Endothelial cell of umbilical vein (primary cell): ENCODE data around the gene PCDHGC3. TPM values are rescaled to one million over a fixed set of nuclear protein-coding genes. Genes with fewer than 3 reads are reported as not detected.

ENCODE experiments used
- BruUV-seq: library from RNA; stranded (reverse); fragments of 400-500 nt; replicated peaks from 2 replicates; lab custom pipeline; 2021; lab: Mats Ljungman, UMichigan
- CTCF ChIA-PET: fragments of 300-600, 350-600 bp; sonication (Branson Sonifier 250); formaldehyde crosslinking; loops from one replicate; lab custom pipeline; 2021; ENCODE audit warnings: antibody characterized with exemption, inconsistent platforms; lab: Charles Lee
- POLR2A ChIA-PET: fragments of 300-600, 350-600 bp; sonication (Branson Sonifier 250); formaldehyde crosslinking; loops from one replicate; lab custom pipeline; 2021; ENCODE audit warnings: antibody characterized with exemption, inconsistent platforms; lab: Charles Lee
- DNase-seq: peaks from one replicate; pipeline ENCODE4 v3.0.0-alpha.2; 2011; ENCODE audit warnings: low read depth, low spot score
- FAIRE-seq: peaks from 2 replicates; lab custom pipeline; 2011; peaks lifted over from hg19 to GRCh38; lab: Jason Lieb, UNC
- H2AFZ ChIP-seq: 2 replicates; pipeline ENCODE4 v1.6.0; 2012; ENCODE audit warnings: low read depth, low read length, control low read depth, inconsistent platforms
- H3K27ac ChIP-seq: 2 replicates; pipeline ENCODE4 v1.5.1; 2011; ENCODE audit warnings: low read depth, mild to moderate bottlenecking, control low read depth, low read length, moderate library complexity; ENCODE audit not compliant: insufficient read depth
- H3K27me3 ChIP-seq, 2 experiments: 2 replicates each; pipeline versions ENCODE4 v1.6.0 to v1.6.1; 2011; ENCODE audit warnings: low read length in 2 of 2, mixed read lengths in 1 of 2; ENCODE audit not compliant: control insufficient read depth in 2 of 2, insufficient read depth in 2 of 2
- H3K36me3 ChIP-seq, 2 experiments: 2 replicates in 1 of 2; 3 replicates in 1 of 2; pipeline ENCODE4 v1.5.1; 2011; ENCODE audit warnings: low read length in 2 of 2, mild to moderate bottlenecking in 1 of 2, moderate library complexity in 1 of 2; ENCODE audit not compliant: control insufficient read depth in 2 of 2, insufficient read depth in 2 of 2; ENCODE audit errors: extremely low read depth in 1 of 2
- H3K4me1 ChIP-seq: 3 replicates; pipeline ENCODE4 v1.5.1; 2011; ENCODE audit warnings: mild to moderate bottlenecking, low read length; ENCODE audit not compliant: control insufficient read depth, insufficient read depth; ENCODE audit errors: extremely low read depth
- H3K4me2 ChIP-seq: 2 replicates; pipeline ENCODE4 v1.6.1; 2011; ENCODE audit warnings: low read length, control low read depth, mixed read lengths; ENCODE audit not compliant: insufficient read depth
- H3K4me3 ChIP-seq, 3 experiments: fragments of 200-600 bp in 1 of 3; sonication (generic), shearing (Covaris generic) in 1 of 3; replicated peaks in 1 of 3; 2 replicates each; pipeline ENCODE4 v1.5.1; 2011 to 2016; ENCODE audit warnings: control low read depth in 3 of 3, low read length in 3 of 3, mild to moderate bottlenecking in 2 of 3, inconsistent platforms in 1 of 3, low read depth in 1 of 3, moderate library complexity in 1 of 3; ENCODE audit not compliant: insufficient read depth in 1 of 3
- H3K79me2 ChIP-seq: 2 replicates; pipeline ENCODE4 v1.6.0; 2012; ENCODE audit warnings: low read length, inconsistent platforms; ENCODE audit not compliant: control insufficient read depth, insufficient read depth
- H3K9ac ChIP-seq: replicated peaks from 2 replicates; pipeline ENCODE3; 2011; ENCODE audit warnings: low read length, control low read depth; ENCODE audit not compliant: insufficient read depth; ENCODE audit errors: extremely low read depth
- H3K9me1 ChIP-seq: replicated peaks from 3 replicates; pipeline ENCODE4 v1.6.0; 2011; ENCODE audit warnings: mild to moderate bottlenecking, low read length; ENCODE audit not compliant: control insufficient read depth, insufficient read depth; ENCODE audit errors: extremely low read depth
- H3K9me3 ChIP-seq: replicated peaks from 2 replicates; pipeline ENCODE4 v1.5.1; 2012; ENCODE audit warnings: low read length, inconsistent platforms; ENCODE audit not compliant: control insufficient read depth, insufficient read depth
- H4K20me1 ChIP-seq: replicated peaks from 2 replicates; pipeline ENCODE3; 2011; ENCODE audit warnings: mild to moderate bottlenecking, low read length; ENCODE audit not compliant: control insufficient read depth, insufficient read depth; ENCODE audit errors: extremely low read depth
- EZH2 ChIP-seq: IDR thresholded peaks from 2 replicates; pipeline ENCODE4 v1.6.1; 2012; ENCODE audit warnings: borderline replicate concordance, low read depth, mild to moderate bottlenecking, moderate library complexity, low read length, inconsistent platforms; ENCODE audit not compliant: severe bottlenecking
- FOS ChIP-seq: IDR thresholded peaks from 2 replicates; pipeline ENCODE4 v1.6.1; 2011; ENCODE audit warnings: mild to moderate bottlenecking, low read length, moderate library complexity, borderline replicate concordance; ENCODE audit not compliant: insufficient read depth
- GATA2 ChIP-seq: IDR thresholded peaks from 2 replicates; pipeline ENCODE4 v1.7.0; 2011; ENCODE audit warnings: low read depth, mild to moderate bottlenecking, moderate library complexity, mixed read lengths, low read length; ENCODE audit not compliant: insufficient read length, insufficient read depth
- JUN ChIP-seq: IDR thresholded peaks from 2 replicates; pipeline ENCODE4 v1.6.1; 2011; ENCODE audit warnings: borderline replicate concordance, low read depth; ENCODE audit not compliant: insufficient read length, insufficient read depth
- MYC ChIP-seq: IDR thresholded peaks from one replicate; pipeline ENCODE4 v1.6.1; 2011; ENCODE audit warnings: mild to moderate bottlenecking, low read depth, low read length
- POLR2A ChIP-seq: IDR thresholded peaks from 2 replicates; pipeline ENCODE4 v1.6.1; 2012; ENCODE audit warnings: low read depth, mild to moderate bottlenecking, control low read depth, low read length
- POLR2AphosphoS5 ChIP-seq: IDR thresholded peaks from 2 replicates; pipeline ENCODE4 v1.6.1; 2012; ENCODE audit warnings: low read depth, mild to moderate bottlenecking, control low read depth, low read length, moderate library complexity; ENCODE audit not compliant: insufficient read depth
- dilution Hi-C: fragments of 300-500 bp; cut with MboI; formaldehyde crosslinking; loops from one replicate; pipeline ENCODE4 v1.15.0; 2019; ENCODE audit warnings: low sequenced_read_pairs; ENCODE audit not compliant: extremely low pct_ligation_motif_present
- intact Hi-C: fragments of 100-400 bp; cut with micrococcal nuclease; formaldehyde crosslinking; loops from one replicate; pipeline ENCODE4 v1.10.0; 2022
- polyA plus RNA-seq, 4 experiments: library from polyadenylated mRNA; depleted of rRNA in 3 of 4; stranded (reverse) in 3 of 4; unstranded in 1 of 4; fragments of >200 nt; gene quantifications; 2 replicates each; pipeline versions ENCODE4 v1.2.1 to v1.2.3, GENCODE V29; 2011 to 2012; ENCODE audit warnings: missing spikeins in 1 of 4
- total RNA-seq: library from RNA; stranded (reverse); gene quantifications from 2 replicates; pipeline ENCODE4 v1.2.3, GENCODE V29; 2021
- TF ChIP-seq, protein P1 (sequence below): IDR thresholded peaks from 2 replicates; pipeline ENCODE4 v1.6.1; 2011; ENCODE audit not compliant: insufficient read depth, insufficient read length
- TF ChIP-seq, protein P2 (sequence below), 2 donors: IDR thresholded peaks; 1 replicate in 1 of 2; 2 replicates in 1 of 2; pipeline ENCODE4 v1.5.1; 2011; ENCODE audit warnings: low read length in 2 of 2, mild to moderate bottlenecking in 2 of 2, moderate library complexity in 2 of 2, control low read depth in 1 of 2, inconsistent platforms in 1 of 2, low read depth in 1 of 2; ENCODE audit not compliant: insufficient read depth in 1 of 2; ENCODE audit errors: extremely low read depth in 1 of 2

PCDHGC3 gene
- total and polyA plus RNA-seq, 2 donors (not counting 3 experiments of a cell fraction or from before 2014, with no cell fraction given), result 9.2 to 36.1 TPM

DNA sequence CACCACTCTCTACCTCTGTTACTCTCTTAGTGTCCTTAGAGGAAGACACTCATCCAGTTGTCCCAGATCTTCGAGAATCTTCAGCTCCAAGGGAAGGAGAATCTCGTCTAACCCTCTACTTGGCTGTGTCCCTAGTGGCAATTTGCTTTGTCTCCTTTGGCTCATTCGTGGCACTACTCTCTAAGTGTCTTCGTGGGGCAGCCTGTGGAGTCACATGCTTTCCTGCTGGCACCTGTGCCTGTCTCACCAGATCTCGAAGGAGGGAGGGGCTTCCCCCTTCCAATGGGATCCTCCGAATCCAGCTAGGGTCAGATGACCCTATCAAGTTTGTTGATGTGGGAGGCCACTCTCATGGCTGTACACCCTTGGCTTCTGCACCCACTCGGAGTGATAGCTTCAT, 11.4 kb downstream of the PCDHGC3 start:
- no peak overlapping the region for H3K9ac ChIP-seq
- H3K4me3 ChIP-seq, result no peak overlapping the region
- no peaks in the 10 kb centered on the region for H3K9me3 ChIP-seq
- H3K27ac ChIP-seq, result no peak overlapping the region
- peaks cover 12 to 30% of the 10 kb centered on the region in 2 experiments for H3K27me3 ChIP-seq
- dilution Hi-C loops (no loop called here), intact Hi-C loops (no loop called here)
- no peaks in the 10 kb centered on the region for H4K20me1 ChIP-seq
- no peaks in the 10 kb centered on the region for H3K9me1 ChIP-seq
- no peaks in the 10 kb centered on the region for H3K79me2 ChIP-seq
- no peaks in the 10 kb centered on the region for H3K36me3 ChIP-seq
- ChIA-PET POLR2A (no interaction called here), CTCF (interaction anchor here (1.8 kb wide), 1 partner anchor 70 kb away, joined by 5 read pairs; no protein-coding TSS in a partner anchor)
- DNase-seq (no peak), FAIRE-seq (no peak)
- H3K4me1 ChIP-seq, result peaks cover 10% of the 10 kb centered on the region
- H3K4me2 ChIP-seq, result no peak overlapping the region
- no peak overlapping the region for H2AFZ ChIP-seq
- BruUV-seq, result no TSS peak
- no peak for TF ChIP-seq GATA2
- TF ChIP-seq MYC, result no peak
- no peak for TF ChIP-seq FOS
- no peak for TF ChIP-seq JUN
- no peak for TF ChIP-seq EZH2
- no peak for TF ChIP-seq POLR2AphosphoS5
- TF ChIP-seq, protein P1, sequence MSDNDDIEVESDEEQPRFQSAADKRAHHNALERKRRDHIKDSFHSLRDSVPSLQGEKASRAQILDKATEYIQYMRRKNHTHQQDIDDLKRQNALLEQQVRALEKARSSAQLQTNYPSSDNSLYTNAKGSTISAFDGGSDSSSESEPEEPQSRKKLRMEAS, result no peak
- TF ChIP-seq POLR2A, result no peak
- TF ChIP-seq, protein P2, sequence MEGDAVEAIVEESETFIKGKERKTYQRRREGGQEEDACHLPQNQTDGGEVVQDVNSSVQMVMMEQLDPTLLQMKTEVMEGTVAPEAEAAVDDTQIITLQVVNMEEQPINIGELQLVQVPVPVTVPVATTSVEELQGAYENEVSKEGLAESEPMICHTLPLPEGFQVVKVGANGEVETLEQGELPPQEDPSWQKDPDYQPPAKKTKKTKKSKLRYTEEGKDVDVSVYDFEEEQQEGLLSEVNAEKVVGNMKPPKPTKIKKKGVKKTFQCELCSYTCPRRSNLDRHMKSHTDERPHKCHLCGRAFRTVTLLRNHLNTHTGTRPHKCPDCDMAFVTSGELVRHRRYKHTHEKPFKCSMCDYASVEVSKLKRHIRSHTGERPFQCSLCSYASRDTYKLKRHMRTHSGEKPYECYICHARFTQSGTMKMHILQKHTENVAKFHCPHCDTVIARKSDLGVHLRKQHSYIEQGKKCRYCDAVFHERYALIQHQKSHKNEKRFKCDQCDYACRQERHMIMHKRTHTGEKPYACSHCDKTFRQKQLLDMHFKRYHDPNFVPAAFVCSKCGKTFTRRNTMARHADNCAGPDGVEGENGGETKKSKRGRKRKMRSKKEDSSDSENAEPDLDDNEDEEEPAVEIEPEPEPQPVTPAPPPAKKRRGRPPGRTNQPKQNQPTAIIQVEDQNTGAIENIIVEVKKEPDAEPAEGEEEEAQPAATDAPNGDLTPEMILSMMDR (IDR thresholded peaks at IDR 0.05; ENCODE audit: extremely low read depth in 1 of 2, insufficient read depth in 1 of 2, low read depth in 1 of 2, low read length in 2 of 2), result no peak
